Retinal pigment epithelial cell (primary cell): Measurements from ENCODE around the gene MAP7.

ENCODE experiments used
- DNase-seq: peaks from one replicate; pipeline ENCODE4 v3.0.0-alpha.2; 2010; ENCODE audit warnings: low read depth
- H3K4me3 ChIP-seq: 2 replicates; pipeline ENCODE4 v1.5.1; 2011; ENCODE audit warnings: mild to moderate bottlenecking, low read length, control low read depth, moderate library complexity
- TF ChIP-seq, protein P1 (sequence below): conservative IDR thresholded peaks from 2 replicates; pipeline ENCODE4 v1.5.1; 2011; ENCODE audit warnings: low read depth, low read length, control low read depth, inconsistent platforms

MAP7 gene

DNA sequence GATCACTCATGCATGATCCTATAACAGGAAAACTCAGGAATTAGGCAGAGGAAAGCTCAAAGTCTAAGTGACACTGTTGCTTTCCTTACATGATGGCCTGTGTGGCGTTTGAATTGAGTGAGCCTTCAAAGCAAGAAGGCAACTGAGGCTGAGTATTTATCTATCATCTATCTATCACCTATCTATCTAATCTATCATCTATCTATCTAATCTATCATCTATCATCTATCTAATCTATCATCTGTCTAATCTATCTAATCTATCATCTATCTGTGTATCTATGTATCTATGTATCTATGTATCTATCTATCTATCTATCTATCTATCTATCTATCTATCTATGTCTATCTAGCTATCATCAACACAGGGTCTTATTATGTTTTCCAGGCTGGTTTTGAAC lies 218.8 kb downstream of the MAP7 start:
- no peak for DNase-seq
- TF ChIP-seq, protein P1, sequence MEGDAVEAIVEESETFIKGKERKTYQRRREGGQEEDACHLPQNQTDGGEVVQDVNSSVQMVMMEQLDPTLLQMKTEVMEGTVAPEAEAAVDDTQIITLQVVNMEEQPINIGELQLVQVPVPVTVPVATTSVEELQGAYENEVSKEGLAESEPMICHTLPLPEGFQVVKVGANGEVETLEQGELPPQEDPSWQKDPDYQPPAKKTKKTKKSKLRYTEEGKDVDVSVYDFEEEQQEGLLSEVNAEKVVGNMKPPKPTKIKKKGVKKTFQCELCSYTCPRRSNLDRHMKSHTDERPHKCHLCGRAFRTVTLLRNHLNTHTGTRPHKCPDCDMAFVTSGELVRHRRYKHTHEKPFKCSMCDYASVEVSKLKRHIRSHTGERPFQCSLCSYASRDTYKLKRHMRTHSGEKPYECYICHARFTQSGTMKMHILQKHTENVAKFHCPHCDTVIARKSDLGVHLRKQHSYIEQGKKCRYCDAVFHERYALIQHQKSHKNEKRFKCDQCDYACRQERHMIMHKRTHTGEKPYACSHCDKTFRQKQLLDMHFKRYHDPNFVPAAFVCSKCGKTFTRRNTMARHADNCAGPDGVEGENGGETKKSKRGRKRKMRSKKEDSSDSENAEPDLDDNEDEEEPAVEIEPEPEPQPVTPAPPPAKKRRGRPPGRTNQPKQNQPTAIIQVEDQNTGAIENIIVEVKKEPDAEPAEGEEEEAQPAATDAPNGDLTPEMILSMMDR, result no peak
- no peak overlapping the region for H3K4me3 ChIP-seq

DNA sequence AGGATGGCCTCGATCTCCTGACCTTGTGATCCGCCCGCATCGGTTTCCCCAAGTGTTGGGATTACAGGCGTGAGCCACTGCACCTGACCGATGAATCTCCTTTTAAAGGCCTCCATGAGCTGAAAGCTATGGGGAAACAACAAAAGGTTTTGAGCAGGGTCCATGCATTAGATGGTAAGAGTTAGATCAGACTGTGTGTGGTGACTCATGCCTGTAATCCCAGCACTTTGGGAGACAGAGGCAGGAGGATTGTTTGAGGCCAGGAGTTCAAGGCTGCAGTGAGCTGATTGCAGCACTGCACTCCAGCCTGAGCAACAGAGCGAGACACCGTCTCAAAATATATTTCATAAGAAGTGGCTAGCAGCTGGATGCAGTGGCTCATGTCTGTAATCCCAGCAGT lies 219.6 kb downstream of the MAP7 start:
- TF ChIP-seq, protein P1, result no peak
- DNase-seq, result no peak

DNA sequence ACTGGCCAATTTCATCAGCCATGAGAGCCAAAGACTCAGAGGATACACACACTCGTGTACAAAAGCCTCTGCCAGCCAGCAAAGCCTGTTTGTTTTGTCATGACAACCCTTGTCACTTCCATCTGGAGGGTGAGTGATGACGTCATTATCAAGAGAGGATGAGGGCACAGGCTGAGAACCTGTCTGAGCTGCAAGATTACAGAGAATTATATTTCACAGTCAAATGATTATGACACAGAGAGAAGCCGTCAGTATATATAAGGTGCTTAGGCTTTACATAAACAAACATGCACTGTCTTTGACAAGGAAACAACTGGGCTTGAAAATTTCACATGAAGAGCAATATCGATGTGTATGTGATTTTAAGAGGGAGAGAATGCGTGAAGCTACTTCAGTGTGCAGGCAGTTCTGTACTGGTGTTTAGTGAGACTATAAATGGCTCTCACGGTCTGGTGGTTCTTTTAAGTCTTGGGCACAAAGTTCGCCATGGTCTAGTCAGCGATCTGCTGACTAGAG lies 224.1 kb downstream of the MAP7 start:
- no peak overlapping the region for H3K4me3 ChIP-seq
- TF ChIP-seq, protein P1, result no peak
- peak; percentile 89 for DNase-seq

More for the DNA sequence above, 219.6 kb downstream of the MAP7 start:
- no peak overlapping the region for H3K4me3 ChIP-seq

DNA sequence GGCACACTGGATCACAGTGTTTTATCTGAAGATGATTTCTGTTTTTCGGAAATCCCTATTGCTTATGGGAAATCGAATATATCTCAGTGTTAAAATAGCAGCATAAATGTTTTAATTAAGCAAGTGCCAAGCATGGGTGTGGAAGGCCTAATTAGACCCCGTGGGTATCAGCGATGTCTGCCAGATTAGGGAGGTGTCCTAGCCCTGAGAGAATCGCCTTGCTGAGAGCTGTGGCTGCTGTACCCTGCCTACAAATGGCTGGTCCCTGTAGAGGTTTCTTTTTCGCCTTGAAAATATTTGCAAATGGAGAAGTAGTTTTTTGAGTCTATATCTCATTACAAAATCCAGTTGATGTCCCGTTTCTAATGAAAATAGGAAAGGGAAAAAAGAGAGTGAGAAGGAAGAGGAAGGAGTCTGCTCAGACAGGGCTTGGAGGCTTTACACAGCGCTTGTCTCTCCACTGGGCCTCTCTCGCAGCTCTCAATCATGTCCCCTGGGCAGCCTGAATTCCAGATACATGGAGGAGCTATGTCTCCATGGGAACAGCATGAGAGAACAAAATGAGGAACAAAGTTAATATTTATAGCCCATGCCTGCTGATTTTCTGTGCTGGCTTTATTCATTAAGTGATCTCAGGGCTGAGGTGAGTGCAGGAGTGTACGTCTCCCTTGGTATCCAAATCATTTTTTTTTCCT lies 225.4 kb downstream of the MAP7 start:
- H3K4me3 ChIP-seq, result no peak overlapping the region
- no peak for DNase-seq
- TF ChIP-seq, protein P1, result no peak

DNA sequence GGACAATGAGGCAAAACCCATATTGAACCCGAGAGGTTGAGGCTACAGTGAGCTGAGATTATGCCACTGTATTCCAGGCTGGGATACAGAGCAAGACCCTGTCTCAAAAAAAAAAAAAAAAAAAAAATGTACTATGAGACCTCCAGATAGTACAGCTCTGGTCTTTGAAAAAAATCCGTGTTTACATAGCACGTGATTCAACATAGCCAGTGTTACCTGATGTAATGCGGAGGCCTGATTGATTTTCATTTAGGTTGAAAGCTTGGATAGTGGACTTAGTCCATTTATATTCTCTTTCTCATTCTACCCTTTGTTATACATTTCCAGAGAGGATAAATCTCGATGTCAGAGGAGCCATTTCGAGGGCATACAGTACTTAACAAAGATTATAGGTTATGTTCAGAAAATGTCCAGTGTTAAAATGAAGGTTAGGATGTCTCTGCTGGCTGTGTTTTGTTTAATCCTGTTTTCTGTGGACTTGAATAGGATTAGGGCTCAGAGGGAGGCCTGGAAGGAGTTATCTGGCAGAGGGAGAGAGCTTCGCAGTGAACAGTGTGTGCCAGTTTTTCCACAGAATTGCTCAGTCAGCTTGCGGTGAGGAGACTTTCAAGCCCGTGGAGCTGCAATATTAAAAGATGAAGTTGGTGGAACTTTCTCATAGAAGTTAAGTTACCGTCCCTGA lies 226.7 kb downstream of the MAP7 start:
- H3K4me3 ChIP-seq, result no peak overlapping the region
- TF ChIP-seq, protein P1, result no peak
- peak; percentile 84 for DNase-seq

DNA sequence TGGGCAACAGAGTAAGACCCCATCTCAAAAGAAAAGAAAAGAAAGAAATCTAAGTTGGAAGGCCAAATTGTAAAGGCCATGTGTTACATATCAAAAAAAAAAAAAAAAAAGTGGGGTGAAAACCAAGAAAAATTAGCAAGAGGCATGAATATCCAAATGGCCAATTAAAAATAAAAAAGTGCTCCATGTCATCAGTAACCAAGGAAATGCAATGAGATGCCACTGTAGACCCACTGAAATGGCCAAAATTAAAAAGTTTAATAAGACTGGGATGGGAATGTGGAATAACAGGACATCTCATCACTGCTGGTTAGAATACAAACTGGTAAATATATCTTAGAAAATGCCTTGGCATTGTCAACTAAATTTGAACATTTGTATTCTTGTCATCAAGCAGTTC lies 230.5 kb downstream of the MAP7 start:
- TF ChIP-seq, protein P1, result no peak
- DNase-seq, result no peak
- H3K4me3 ChIP-seq, result no peak overlapping the region

DNA sequence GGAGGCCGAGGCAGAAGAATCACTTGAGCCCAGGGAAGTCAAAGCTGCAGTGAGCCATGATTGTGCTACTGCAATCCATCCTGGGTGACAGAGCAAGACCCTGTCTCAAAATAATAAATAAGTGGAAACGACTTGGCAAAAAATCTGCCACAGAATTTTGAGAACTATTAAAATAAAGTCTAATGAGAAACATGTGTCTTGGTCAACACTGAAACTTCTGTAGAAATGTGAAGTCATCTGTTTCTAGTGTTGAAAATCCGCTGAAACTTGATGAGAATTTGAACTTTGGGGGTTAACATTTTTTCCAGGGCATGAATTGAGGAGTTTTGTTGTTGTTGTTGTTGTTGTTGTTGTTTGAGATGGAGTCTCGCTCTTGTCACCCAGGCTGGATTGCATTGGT lies 231.5 kb downstream of the MAP7 start:
- DNase-seq, result no peak
- no peak overlapping the region for H3K4me3 ChIP-seq
- TF ChIP-seq, protein P1, result no peak
